Measurements from ENCODE around the gene POTEM.
"Not testable (repeated sequence)": the region's sequence is repeated elsewhere in the genome, so short reads cannot be mapped to it uniquely, and the experiment has no call there.

- not testable (repeated sequence) for TF ChIP-seq ETS1 (IDR thresholded peaks at IDR 0.05); CTCF (conservative IDR thresholded peaks at IDR 0.05; ENCODE audit: low read depth in 2 of 2); CREB1 (CRISPR knock-in tag; IDR thresholded peaks at IDR 0.05; ENCODE audit: low read depth); EZH2 (IDR thresholded peaks at IDR 0.05; ENCODE audit: low read depth, unreplicated experiment); POLR2AphosphoS5 (IDR thresholded peaks at IDR 0.05; ENCODE audit: low read depth); REST (IDR thresholded peaks at IDR 0.05; ENCODE audit: unreplicated experiment); ZNF114 (CRISPR knock-in tag; IDR thresholded peaks at IDR 0.05); EZH2phosphoT487 (IDR thresholded peaks at IDR 0.05; ENCODE audit: unreplicated experiment); ZNF331 (CRISPR knock-in tag; IDR thresholded peaks at IDR 0.05; ENCODE audit: low read depth); JUNB (IDR thresholded peaks at IDR 0.05; ENCODE audit: unreplicated experiment)
Measured at GRCh38 chr14:18962143-18962542, 5.1 kb upstream of the POTEM start.

Data from GM23338 (cell line).